Stimulated activated CD4-positive, alpha-beta T cell treated with anti-CD3 and anti-CD28 coated beads, Interleukin-2, amount 100 ng/mL, for 48 hours (primary cell): ENCODE data around the gene LRRC7.
"Not testable (repeated sequence)": the region's sequence is repeated elsewhere in the genome, so short reads cannot be mapped to it uniquely, and the experiment has no call there.

ENCODE experiments used
- DNase-seq, 2 donors: peaks; one replicate each; pipeline ENCODE4 v3.0.0-alpha.2; 2020

The LRRC7 gene

DNA sequence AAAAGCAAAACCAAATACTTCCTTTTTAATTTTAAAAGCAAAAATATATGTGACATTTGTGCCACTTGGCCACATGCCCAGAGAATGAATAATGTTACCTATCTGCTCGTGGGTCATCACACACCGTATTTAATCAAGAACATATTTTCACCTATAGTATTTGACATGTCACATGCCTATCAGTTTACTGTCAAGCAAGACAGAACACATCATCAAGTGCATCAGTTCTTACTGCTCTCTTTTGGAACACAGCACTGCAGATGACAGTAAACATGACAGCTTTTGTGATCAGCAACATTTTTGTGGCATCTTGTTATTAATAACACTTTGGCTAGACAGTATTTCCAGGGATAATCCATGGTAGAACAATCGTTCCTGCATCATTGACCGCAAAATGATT lies 134.4 kb downstream of the LRRC7 start:
- no peak for DNase-seq

DNA sequence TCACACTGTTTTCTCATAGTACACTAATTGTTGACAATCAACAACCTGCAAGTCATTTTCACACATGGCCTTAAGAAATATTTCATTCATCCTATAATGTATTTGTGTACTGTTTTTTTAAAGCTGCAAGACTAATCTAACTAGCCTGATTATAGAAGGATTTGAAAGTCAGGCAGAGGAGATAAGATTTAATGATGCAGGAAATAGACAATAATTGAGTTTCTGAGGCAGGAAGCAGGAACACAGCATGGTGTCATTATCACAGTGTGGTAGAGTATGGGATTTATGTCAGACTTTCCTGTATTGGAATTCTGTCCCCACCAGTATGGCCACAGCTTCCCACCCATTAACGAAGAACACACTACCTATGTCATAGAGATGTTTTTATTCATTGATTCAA lies 138.8 kb downstream of the LRRC7 start:
- no peak for DNase-seq

DNA sequence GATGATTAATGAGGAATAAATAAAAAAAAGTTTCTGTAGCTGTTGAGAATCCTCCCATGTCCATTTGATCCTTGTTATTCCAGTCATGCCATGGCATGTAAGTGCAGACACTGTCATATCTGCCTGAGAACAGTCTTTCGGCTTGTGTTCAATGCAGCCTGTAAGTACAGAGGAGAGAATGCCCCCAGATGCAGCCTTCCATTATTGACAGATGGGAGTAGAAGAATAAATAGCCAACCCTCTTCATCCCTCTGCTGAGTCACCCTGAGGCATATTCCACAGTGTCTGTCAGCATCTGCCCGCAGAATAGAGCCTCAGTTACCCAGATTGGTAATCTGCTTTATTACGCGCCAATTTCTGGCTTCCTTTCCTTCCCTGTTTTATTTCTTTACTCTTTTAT lies 139.4 kb downstream of the LRRC7 start:
- DNase-seq = no peak

DNA sequence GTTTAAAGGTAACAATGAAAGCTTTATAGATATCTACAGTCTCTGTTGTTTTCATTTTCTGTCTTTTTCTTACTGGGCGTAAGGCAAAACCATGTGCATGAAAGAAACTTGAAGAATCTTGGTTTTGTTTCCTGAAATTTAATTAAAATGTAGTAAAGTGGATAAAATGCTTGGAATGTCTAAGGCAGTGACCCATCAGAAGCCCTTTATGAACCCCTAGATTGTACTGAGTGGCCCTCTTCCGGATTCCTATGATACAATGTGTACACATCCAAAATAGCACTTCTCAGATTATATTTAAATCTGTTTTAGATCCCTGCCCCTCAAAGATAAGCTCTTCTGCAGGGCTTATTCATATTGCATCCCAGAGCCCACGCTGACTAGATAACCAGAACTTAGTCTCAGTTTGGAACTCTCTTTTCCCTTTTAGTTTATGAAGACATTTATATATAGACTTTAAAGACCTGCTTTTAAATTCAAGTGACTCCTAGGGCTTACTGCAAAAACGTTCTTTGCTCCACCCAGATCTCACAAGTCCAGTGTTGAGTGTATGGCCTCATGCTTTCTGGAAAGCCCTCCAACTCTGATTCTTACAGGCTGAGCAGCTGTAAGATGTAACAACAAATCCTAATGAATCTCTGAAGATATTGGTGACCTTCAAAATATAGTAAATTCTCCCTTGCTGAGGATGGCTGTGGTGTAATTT lies 142.9 kb downstream of the LRRC7 start:
- no peak for DNase-seq

DNA sequence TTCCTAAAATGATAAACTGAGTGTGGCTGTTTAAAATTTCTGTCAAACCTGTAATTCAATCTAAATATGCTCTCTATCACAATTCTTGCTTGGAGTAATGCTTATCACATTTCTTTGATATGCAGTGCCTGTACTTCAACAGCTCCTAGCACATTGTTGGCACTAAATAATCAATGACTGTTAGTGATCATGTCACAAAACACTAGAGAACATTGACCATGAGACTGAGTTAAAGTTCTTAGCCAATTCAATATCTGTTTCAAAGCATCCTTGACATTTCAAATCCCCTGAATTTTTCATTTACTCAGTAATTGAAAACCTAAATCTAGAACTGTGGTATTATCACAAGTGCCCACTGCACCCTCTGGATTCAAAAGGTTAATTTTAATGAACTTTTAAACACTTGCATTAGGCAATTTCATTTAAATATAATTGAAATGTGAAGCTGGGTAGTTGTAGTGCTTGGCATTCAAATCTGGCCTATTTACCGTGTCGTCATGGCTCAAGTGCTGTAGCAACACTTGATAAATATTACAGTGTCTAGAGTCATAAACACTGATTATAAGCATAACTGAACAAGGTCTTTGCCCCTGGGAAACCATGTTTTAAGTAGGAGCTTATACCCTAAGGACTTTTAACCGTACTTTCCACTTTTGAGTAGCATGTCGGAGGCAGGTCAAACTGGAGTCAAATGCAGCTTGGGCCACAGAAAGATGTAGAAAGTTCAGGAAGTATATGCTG lies 143.6 kb downstream of the LRRC7 start:
- DNase-seq = no peak

DNA sequence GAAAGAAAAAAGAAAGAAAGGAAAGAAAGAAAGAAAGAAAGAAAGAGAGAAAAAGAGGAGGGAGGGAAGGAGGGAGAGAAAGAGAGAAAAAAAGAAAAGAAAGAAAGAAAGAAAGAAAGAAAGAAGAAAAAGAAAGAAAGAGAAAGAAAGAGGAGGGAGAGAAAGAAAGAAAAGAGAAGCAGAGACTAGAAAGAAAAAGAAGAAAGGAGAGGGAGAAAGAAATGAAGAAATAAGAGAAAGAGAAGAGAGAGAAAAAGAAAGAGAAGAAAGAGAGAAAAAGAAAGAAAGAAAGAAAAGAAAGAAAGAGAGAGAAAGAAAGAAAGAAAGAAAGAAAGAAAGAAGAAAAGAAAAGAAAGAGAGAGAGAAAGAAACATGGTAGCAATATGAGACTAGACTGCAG lies 150.1 kb downstream of the LRRC7 start:
- not testable (repeated sequence) for DNase-seq

DNA sequence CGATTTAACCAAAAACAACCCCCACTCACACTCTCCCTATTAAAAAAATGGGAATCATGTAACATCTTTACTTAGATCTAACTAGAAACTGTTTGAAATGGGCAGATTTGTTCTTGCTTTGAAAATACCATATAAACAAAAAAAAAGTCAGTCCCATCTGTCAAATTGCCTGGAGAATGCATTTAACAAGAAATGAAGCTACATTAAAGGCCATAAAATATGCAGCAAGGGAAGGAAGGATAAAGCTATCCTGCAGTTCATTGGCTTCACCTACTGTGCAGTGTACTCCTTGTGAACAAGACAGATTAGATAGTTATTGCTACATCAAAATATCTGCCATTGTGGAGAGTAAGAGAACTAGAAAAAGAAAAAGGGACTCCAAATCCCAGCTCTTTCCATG lies 160.5 kb downstream of the LRRC7 start:
- DNase-seq = no peak

DNA sequence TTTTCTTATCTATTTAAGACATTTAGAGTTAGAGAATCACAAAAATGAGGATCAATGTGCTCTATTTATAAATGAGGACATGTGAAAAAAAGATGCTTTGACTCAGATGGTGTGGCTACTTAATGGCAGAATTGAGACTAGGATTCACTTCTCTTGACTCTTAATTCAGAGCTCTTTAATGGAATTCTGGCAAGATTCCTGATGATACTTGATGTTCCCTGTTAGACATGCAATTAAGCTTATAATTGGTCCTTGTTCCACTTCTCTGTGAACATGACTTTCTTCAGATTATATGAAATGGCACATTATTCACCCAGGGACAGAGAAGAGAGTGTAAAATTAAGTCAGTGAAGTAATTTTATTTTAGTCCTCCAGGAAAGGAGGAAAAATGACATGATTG lies 165.3 kb downstream of the LRRC7 start:
- DNase-seq = no peak

DNA sequence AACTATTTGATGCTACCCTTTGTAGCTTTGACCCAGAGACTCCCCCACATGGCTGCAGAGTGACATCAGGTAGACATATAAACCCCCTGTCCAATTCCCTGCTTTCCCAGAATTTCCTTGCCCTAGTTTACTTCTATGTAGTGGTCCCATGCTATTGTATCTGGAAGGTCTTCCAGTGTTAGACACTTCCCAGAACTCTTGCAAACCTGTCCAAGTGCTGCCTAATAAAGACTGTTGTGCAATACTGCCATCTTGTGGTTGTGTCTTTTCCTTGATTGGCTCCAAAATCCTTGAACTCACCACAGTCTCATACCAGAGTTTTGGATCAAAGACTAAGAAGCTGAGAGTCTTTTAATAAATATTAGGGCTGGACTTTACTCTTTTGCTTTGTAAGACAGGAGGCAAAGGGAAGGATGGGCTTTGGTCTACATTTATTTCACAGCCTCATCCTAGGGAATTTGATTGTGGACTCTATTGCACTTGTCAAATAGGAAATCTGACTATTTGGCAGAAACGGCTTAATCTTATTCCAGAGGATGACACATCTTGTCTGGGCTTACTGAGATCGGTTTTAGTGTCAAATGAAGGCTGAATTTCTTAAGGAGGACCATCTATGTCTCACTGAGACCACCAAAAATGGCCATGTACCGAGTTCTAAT lies 169.9 kb downstream of the LRRC7 start:
- peak in 1 of 2 donors; percentile 7 for DNase-seq

DNA sequence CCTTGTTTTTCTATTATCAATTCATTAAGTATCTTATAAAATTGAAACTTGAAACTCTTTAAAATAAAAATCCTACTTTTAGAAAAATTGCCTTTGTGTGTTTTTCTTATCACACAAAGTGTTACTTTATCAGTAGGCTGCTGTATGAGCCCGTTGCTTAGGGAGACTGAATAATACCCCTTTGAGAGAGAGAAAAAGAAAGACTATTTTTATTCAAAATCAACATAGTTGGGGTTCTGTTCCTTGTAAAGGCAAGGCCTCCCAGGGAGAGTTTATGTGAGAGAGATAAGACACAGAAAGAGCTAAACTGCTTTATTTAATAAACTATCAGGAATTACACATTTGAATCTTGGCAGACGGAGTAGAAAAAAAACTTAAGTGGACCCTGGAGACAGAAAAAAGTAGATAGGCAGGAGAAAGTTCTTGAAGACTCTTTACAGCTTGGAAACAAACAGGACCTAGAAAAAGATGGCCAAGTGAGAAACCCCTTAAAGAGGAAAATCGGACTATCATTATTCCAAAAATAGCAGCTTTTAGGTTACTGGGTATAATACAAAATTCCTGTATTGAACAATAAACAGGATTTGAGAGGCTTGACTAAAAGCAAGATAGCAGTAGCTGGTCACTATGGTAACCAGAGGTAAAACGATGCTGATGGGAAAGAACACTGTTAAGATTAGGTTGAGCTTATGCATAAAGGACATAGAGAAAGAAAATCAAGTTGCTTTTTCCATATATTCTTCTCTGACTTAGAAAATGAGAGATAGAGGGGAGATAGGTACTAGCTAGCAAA lies 170.9 kb downstream of the LRRC7 start:
- no peak for DNase-seq

DNA sequence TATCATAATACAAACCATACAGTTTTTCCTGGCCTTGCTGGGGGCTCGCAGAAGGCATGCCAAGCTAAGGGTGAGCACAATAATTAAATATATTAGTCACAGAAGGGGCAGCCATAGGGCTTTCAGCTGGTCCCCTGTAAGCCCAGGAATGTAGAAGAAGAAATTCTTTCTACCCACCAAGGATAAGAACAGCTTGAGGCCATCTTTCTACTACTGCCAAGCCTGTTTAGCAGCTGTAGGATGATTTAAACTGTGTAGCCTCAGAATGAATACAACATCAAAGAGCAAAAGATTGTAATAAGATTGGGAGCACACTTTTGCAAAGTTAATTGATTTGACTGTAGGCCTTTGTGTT lies 171.5 kb downstream of the LRRC7 start:
- DNase-seq = no peak

DNA sequence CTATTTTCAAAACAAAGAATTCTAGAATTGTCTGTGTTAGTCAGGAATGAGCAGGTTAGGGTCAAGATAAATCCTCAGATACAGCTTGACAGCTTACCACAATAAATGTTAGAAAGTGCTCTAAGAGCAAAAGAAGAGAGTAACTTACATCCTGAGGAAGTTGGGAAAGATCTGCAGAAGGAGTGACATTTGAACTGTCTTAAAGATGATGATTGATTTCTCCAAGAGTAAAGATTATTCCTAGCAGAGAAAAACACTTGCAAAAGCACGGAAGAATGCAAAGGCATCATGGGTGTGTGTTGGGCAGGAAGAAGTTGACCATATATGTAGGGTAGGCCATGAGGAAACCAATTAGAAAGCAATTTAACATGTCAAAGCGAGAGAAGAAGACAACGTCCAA lies 175.4 kb downstream of the LRRC7 start:
- DNase-seq = no peak

DNA sequence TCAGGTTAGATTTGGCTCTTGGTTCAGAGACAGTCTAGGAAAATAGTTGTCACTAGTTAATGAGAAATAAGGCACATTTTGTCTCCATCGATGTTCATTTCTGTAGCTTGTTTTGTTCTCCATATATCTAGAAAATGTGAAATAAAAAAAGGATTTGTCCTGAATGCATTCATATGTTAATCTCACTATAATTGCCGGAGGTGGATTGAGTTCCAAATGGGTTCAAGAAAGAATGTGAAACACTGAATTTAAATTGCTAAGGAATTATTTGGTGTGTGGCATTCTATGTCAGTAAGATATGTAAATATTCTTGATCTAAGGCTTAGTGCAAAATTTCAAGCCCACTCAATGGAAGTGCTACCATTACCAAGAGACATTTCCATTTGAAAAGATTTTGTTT lies 176.7 kb downstream of the LRRC7 start:
- DNase-seq = no peak

DNA sequence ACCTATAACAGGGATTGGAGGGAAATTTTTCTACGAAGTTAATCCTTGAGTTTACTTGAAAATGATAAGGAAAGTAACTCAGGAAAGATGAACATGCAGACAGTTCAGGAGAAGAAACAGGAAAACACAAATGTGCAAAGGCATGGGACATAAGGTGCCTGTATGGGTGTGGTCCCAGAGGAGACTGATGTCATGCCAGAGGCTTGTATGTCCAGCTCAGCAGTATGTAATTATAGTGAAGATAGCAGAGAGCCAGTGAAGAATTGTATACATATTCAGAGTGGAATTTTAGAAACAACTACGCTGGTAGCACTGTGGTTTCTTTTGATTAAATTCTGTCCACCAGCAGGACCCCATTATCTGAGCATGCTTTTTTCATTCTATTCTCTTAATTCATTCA lies 179.5 kb downstream of the LRRC7 start:
- no peak for DNase-seq

DNA sequence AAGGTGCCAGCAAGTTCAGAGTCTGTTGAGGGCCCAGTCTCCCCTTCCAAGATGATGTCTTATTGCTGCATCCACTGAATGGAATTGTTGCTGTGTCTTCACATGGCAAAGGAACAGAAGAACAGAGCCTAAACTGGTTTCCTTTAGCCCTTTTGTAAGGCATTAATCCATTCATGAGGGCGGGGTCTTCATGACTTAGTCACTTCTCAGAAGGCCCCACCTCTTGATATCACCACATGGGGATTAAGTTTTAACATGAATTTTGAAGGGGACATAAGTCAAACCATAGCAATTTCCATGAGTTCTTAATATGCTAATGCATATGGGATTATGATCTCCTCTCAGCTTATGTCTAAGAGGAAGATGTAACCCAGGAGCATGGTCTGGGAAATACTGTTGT lies 182.9 kb downstream of the LRRC7 start:
- DNase-seq = no peak

DNA sequence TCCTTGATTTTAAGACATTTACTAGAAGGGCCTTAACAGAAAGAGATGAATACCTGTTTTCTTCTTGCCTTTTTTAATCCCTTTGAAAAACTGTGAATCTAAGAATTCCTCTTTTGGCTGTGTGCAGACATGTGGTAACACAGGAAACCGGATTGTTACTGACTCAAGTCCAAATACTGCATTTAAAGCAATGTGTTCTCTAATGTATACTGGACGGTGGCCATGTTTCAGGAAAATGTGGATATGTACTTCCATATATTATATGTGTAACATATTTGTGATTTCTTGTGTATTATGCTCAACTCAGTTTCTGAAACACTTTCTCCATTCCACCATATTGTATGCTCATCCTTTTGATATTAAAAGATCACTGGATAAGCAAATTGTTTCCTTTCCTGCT lies 185.1 kb downstream of the LRRC7 start:
- DNase-seq = no peak

DNA sequence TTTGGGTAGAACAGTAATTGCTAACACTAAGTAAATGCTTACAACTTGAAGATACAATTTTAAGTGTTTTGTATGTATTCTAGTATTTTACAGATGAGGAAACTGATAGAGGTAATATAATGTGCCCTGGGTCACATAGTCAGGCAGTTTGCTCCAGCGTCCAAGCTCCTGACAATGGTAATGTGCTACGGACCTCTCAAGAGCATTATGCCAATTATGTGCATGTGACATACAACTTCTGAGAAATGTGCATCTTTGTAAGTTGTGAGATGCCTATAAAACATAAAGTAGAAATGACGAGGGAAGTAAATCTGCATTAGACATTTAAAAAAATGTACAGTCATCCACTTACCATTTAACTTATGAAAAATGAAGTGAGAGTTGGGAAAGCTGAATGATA lies 186.8 kb downstream of the LRRC7 start:
- no peak for DNase-seq

DNA sequence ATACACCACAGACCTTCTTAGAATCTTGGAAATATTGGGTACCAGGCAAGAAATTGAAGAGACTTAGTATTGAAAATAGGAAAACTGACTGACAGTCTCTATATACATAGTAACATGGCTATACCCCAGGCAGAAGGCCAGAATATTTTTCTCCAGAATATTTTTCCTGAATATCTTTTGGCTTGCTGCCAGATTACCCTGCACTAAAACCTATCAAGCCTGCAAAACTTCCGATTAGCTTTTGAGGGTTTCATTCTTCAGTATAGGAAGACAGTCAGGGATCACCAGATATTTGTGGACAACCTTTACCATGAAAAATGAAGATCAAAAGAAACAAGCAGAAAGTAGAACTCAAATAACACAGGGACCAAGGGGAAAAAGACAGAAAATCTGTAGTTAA lies 187.9 kb downstream of the LRRC7 start:
- DNase-seq = no peak

DNA sequence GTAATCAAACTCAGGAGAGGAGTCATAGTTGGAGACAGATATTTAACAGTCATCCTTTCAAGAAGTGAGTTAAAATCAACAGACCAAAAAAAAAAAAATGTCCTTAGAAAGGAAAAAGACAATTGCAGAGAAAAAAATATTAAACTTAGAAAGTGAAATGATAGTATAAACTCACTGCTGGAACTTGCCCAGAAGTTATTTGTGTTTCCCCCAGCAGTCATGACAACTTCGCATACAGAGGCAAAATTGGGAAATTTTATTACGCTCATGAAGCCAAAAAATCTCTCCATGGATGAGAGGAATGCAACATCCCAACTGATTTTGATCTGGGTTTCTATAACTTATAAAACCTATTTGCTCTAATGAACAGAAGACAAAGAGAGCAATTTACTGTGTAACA lies 198.2 kb downstream of the LRRC7 start:
- no peak for DNase-seq

DNA sequence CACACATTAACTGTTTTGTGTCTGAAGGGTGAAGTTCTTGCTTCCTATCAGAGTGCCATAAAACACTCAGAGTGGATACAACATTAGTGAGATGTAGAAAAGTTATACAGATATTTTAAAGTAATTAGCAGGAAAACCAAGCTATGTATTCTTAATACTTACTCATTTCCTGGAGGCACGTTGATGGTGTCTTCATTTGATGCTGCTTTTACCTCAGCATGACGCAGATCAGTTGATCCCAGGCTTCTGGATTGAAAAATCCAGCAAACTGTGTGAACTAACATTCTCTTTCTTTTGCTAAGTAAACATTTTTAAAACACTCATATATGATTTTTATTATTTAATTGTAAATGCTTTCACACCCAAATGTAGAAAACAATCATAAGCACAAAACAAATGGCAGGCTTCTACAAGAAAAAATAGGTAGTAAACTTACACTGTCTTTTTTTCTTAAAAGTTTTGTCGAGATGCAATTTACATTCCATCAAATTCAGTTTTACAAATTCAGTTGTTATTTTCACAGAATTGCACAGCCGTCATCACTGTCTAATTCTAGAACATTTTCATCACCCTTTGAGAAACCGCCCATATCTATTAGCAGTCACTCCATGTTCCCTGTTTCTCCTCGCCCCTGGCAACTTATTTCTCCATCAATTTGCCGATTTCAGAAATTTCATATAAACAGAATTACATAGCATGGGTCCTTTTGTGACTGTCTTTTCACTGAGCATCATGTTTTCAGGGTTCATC lies 198.9 kb downstream of the LRRC7 start:
- no peak for DNase-seq

DNA sequence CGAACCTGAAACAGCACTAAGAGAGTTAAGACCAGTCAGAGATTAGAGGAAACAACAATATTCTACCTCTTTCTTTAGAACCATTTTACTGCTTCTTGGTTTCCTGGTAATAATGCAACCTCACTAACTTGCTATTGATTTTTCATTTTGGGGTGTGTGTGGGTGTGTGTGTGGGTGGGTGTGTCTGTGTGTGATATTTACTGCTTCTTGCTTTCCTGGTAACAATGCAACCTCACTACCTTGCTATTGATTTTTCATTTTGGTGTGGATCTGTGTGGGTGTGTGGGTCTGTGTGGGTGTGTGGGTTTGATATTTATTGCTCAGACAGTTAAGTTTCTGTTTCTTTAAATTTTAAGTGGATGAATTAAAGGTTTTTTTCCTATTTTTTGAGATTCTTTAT lies 208.8 kb downstream of the LRRC7 start:
- DNase-seq = no peak

DNA sequence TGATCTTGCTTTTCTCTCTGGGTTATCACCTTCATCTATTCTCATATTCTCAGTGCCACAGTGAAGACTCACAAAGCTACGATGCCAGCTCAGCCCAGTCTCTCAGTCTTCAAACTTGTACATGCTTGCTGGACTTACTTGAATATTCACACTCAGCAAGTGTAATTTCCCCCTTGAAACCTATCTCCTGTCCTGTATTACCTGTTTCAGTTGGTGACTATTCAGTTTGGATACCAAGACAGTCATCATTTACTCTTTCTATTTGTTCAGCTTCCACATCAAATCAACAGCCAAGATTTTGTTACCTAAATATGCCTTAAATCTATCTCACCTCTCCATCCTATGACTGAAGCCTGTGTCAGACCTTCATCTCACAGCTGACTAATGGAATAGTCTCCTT lies 209.7 kb downstream of the LRRC7 start:
- DNase-seq = no peak

DNA sequence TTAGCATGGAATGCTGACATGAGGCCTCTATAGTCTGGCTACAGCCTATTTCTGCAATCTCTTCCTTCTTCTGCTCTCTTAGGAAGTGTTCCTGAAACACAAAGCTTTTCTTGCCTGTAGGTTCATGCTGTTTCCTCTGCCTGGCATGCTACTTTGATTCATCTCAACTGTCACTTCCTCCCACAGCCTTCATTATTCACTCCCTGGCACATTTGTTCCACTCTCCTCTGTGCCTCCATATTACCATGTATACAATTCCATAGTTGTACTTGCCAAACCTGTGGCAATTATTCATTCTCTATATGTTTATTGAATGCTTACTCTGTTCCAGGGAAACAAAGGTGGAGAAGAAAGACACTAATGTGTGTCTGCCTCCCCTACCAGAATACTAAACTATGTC lies 210.2 kb downstream of the LRRC7 start:
- no peak for DNase-seq
